GM12892 (cell line): Measurements from ENCODE around the gene RHOT2.

Experiments used
- POLR2A ChIP-seq: IDR thresholded peaks from 2 replicates; pipeline ENCODE4 v1.6.1; 2011; ENCODE audit warnings: low read depth, low read length, control low read depth
- POLR2AphosphoS5 ChIP-seq: IDR thresholded peaks from 2 replicates; pipeline ENCODE4 v1.6.1; 2011; ENCODE audit warnings: low read depth, low read length, control low read depth

GRCh38 chr16:634051-634670 lies 33.8 kb upstream of the RHOT2 start:
- TF ChIP-seq POLR2A: no peak
- no peak for TF ChIP-seq POLR2AphosphoS5
